Stimulated activated memory B cell treated with anti-CD40 and anti-IgM and Interleukin-4, amounts not matched to agents 10 μg/mL and 1 μg/mL and 100 μg/mL, for 72 hours (primary cell): ENCODE results near the gene WNT9A.
"Not testable (repeated sequence)": the region's sequence is repeated elsewhere in the genome, so short reads cannot be mapped to it uniquely, and the experiment has no call there.

Experiments used
- ATAC-seq: fragments of 150-1000 bp; cut with Tn5 transposase; 2 replicates; pipeline ENCODE4 v1.10.0; 2021
- H3K27ac Mint-ChIP-seq: one replicate; pipeline ENCODE4 v1.8.0; 2022; ENCODE audit warnings: mild to moderate bottlenecking, mixed read lengths
- H3K27me3 Mint-ChIP-seq: one replicate; pipeline ENCODE4 v1.8.0; 2022; ENCODE audit warnings: mixed read lengths
- H3K36me3 Mint-ChIP-seq: one replicate; pipeline ENCODE4 v1.8.0; 2022; ENCODE audit warnings: mixed read lengths
- H3K4me1 Mint-ChIP-seq: one replicate; pipeline ENCODE4 v1.8.0; 2022; ENCODE audit warnings: mixed read lengths
- H3K4me3 Mint-ChIP-seq: one replicate; pipeline ENCODE4 v1.8.0; 2022; ENCODE audit warnings: mild to moderate bottlenecking, moderate library complexity, mixed read lengths
- H3K9me3 Mint-ChIP-seq: one replicate; pipeline ENCODE4 v1.8.0; 2022; ENCODE audit warnings: mixed read lengths

The WNT9A gene

GRCh38 chr1:227914801-227915563, 32.8 kb downstream of the WNT9A start:
- Mint-ChIP-seq H3K27ac (no peak overlapping the region), H3K9me3 (no peaks in the 10 kb centered on the region), H3K27me3 (peaks cover 55% of the 10 kb centered on the region), H3K36me3 (no peaks in the 10 kb centered on the region), H3K4me1 (no peaks in the 10 kb centered on the region), H3K4me3 (no peak overlapping the region)
- ATAC-seq: no peak

DNA sequence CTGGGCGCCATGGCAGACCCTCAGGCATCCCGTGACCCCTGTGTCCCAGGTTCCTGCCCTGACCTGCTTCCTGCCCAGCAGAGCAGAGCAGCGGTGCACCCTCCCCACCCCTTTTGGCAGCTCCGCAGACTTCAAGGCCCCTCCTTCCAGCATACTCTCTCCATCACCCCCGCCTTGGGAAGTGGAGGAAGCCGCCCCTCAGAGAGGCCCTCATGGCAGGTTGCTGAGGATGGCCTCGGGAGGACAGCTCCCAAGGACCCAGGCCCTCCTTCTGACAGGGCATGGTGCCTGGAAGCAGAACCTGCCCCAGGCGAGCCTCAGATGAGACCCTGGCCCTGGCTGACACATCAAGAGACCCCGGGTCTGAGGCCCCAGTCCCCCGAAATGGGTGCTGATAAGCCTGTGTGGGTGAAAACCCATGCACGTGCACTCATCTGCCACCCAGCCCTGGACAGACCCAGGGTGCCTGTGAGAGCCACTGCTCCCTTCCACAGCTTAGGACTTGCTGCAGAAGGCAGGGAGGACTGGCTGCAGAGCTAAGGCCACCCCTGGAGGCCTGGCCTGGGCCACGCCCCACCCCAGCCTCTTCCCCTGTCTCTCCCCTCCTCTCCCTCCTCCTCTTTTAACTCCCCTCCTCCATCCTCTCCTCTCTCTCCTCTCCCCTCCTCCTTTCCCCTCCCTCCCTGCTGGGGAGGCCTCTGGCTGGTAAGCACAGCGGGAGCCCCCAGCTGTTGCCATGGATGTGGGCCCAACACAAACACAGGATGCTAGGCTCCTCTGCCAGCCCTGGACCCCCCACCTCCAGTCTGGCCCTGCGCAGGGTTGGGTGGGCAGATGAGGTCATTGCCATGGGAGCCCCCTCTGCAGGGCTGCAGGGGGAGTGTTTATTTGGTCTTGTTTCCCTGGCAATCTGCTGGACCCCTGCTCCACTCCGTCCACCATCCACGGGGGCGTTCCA, 33.7 kb downstream of the WNT9A start:
- no peaks in the 10 kb centered on the region for H3K4me1 Mint-ChIP-seq
- no peak overlapping the region for H3K4me3 Mint-ChIP-seq
- no peak overlapping the region for H3K27ac Mint-ChIP-seq
- peaks cover 3% of the 10 kb centered on the region for H3K9me3 Mint-ChIP-seq
- peaks cover 62% of the 10 kb centered on the region for H3K27me3 Mint-ChIP-seq
- no peaks in the 10 kb centered on the region for H3K36me3 Mint-ChIP-seq
- peak; percentile 17 for ATAC-seq

DNA sequence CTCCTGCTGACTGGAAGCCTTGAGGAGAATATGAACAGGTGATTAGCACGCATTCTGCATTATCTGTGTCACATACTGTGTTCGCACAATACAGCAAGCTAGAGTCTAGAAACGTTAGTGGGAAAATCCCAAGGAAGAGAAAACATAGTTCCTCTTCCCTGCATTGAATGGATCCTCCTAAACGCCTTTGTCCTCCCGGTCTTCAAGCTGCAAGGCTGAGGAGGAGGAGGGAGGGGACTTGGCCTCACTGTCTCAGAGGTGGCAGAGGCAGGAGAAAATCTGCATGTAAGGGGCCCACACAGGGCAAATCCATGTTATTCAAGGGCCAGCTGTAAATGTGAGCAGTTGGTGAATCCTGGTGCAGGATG, 34.4 kb downstream of the WNT9A start:
- H3K4me3 Mint-ChIP-seq: no peak overlapping the region
- H3K4me1 Mint-ChIP-seq: no peaks in the 10 kb centered on the region
- ATAC-seq: no peak
- no peaks in the 10 kb centered on the region for H3K36me3 Mint-ChIP-seq
- no peak overlapping the region for H3K27ac Mint-ChIP-seq
- peaks cover 67% of the 10 kb centered on the region for H3K27me3 Mint-ChIP-seq
- H3K9me3 Mint-ChIP-seq: peaks cover 3% of the 10 kb centered on the region

DNA sequence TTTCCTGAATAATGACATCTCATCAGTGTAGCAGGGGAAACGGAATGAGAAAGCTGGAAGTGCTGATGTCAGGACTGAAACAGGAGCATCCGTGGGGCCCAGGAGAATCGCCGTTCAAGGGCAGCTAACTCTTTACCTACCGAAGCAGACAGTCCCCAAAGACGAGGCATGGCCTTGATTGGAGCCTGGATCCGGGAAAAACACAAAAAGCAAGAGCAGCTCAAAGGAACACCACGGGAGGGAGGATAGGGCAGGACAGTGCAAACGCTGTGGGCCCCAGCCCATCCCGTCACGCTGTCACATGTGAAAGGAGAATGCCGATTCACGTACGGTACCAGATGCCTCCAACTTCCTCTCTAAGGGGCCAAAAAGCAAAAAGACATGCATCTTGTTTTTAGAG, 34.9 kb downstream of the WNT9A start:
- Mint-ChIP-seq H3K9me3 (peaks cover 3% of the 10 kb centered on the region), H3K27me3 (peaks cover 62% of the 10 kb centered on the region), H3K4me1 (no peaks in the 10 kb centered on the region), H3K4me3 (no peak overlapping the region), H3K27ac (no peak overlapping the region), H3K36me3 (no peaks in the 10 kb centered on the region)
- ATAC-seq: no peak

- Mint-ChIP-seq H3K27me3 (peaks cover 53% of the 10 kb centered on the region), H3K9me3 (peaks cover 3% of the 10 kb centered on the region), H3K4me1 (no peaks in the 10 kb centered on the region), H3K36me3 (no peaks in the 10 kb centered on the region), H3K4me3 (no peak overlapping the region), H3K27ac (no peak overlapping the region)
- ATAC-seq: no peak
Observed at GRCh38 chr1:227911376-227911775, 36.4 kb downstream of the WNT9A start.

GRCh38 chr1:227910511-227911153, 37.1 kb downstream of the WNT9A start:
- H3K27ac Mint-ChIP-seq: no peak overlapping the region
- peaks cover 3% of the 10 kb centered on the region for H3K9me3 Mint-ChIP-seq
- no peak for ATAC-seq
- peaks cover 56% of the 10 kb centered on the region for H3K27me3 Mint-ChIP-seq
- no peaks in the 10 kb centered on the region for H3K36me3 Mint-ChIP-seq
- no peak overlapping the region for H3K4me3 Mint-ChIP-seq
- no peaks in the 10 kb centered on the region for H3K4me1 Mint-ChIP-seq

DNA sequence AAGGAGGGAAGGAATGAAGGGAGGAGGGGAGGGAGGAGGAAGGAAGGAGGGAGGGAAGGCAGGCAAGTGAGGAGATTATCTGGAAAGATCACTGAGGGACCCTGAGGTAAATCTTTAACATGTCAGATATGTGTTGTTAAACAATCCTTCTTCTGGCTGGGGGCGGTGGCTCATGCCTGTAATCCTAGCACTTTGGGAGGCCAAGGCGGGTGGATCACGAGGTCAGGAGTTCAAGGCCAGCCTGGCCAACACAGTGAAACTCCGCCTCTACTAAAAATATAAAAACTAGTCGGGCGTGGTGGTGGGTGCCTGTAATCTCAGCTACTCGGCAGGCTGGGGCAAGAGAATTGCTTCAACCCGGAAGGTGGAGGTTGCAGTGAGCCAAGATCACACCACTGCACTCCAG, 37.8 kb downstream of the WNT9A start:
- not testable (repeated sequence) for H3K4me3 Mint-ChIP-seq, H3K36me3 Mint-ChIP-seq, ATAC-seq, H3K4me1 Mint-ChIP-seq, H3K9me3 Mint-ChIP-seq, H3K27ac Mint-ChIP-seq
- H3K27me3 Mint-ChIP-seq: peaks cover 59% of the 10 kb centered on the region

- Mint-ChIP-seq H3K27ac (no peak overlapping the region), H3K4me3 (no peak overlapping the region), H3K9me3 (peaks cover 3% of the 10 kb centered on the region), H3K4me1 (no peaks in the 10 kb centered on the region), H3K36me3 (no peaks in the 10 kb centered on the region), H3K27me3 (peaks cover 53% of the 10 kb centered on the region)
- no peak for ATAC-seq
Observed at GRCh38 chr1:227909188-227909587, 38.5 kb downstream of the WNT9A start.

DNA sequence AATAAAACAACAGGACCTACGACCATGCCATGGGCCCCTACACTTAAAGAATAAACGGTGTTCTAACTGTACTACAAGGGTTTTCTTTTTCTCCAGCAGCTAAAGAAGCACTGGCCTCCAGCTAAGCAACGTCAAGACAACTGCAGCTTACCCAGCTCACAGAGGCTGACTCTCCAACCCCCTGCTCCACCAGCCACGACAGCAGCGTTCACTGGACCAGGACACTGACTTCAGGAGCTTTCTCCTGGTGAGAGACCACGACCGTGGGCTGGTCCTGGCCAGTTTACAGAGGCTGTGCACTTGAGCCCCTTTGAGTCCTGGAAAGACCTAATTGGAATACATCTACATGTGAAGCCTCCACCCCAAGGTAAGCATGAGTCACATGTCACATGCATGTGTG, 39.4 kb downstream of the WNT9A start:
- H3K4me3 Mint-ChIP-seq: no peak overlapping the region

DNA sequence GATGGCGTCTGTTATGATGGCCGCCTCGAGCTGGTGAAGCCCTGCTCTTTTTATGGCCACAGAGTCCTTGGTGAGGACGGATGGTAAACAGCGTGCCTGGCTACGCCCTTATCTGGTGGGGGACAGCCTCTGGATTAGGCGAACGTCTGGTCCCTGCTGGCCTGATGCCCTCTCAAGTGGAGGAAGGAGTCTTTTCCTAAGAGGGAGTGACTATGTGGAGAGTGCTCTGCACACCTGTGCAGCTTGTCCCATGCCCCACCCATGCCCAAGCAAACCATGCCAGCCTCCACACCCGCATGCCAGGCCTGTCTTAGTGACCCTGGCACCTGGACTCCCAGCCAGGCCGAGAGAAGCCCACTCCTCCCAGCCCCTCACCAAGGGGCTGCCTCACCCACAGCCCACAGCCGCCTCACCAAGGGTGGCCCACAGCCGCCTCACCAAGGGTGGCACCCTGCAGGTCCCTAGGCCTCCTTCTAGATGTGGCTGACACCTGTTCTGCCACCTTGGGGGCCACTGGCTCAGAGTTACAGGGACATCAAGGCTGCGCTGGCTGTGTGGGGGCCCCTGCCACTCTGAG, 40.2 kb downstream of the WNT9A start:
- peaks cover 48% of the 10 kb centered on the region for H3K27me3 Mint-ChIP-seq
- H3K9me3 Mint-ChIP-seq: peaks cover 3% of the 10 kb centered on the region
- H3K4me1 Mint-ChIP-seq: no peaks in the 10 kb centered on the region
- no peaks in the 10 kb centered on the region for H3K36me3 Mint-ChIP-seq
- no peak overlapping the region for H3K4me3 Mint-ChIP-seq
- no peak for ATAC-seq
- H3K27ac Mint-ChIP-seq: no peak overlapping the region

More for the DNA sequence above, 39.4 kb downstream of the WNT9A start:
- Mint-ChIP-seq H3K36me3 (no peaks in the 10 kb centered on the region), H3K27ac (no peak overlapping the region), H3K9me3 (peaks cover 3% of the 10 kb centered on the region), H3K4me1 (no peaks in the 10 kb centered on the region), H3K27me3 (peaks cover 53% of the 10 kb centered on the region)
- ATAC-seq: no peak

DNA sequence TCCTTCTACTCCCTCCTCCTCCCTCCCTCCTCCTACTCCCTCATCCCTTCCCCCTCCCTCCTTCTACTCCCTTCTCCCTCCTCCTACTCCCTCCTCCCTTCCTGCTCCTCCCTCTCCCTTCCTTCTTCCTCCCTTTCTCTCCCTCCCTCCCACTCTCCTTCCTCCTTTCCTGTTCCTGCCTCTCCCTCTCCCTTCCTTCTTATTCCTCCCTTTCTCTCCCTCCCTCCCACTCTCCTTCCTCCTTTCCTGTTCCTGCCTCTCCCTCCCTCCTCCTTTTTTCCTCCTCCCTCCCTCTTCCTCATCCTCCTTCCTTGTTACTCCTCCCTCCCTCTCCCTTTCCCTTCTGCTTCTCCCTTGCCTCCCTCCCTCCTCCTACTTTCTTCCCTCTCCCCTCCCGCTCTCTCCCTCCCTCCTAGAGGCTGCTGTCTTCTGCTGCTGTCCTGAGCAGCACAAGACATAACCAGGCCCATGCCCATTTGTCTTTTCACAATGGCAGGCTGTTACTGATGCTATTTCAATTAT, 41.1 kb downstream of the WNT9A start:
- H3K36me3 Mint-ChIP-seq: no peaks in the 10 kb centered on the region
- H3K27ac Mint-ChIP-seq: no peak overlapping the region
- ATAC-seq: no peak
- H3K9me3 Mint-ChIP-seq: peaks cover 3% of the 10 kb centered on the region
- no peaks in the 10 kb centered on the region for H3K4me1 Mint-ChIP-seq
- no peak overlapping the region for H3K4me3 Mint-ChIP-seq
- H3K27me3 Mint-ChIP-seq: peaks cover 39% of the 10 kb centered on the region

GRCh38 chr1:227905573-227906487, 41.9 kb downstream of the WNT9A start:
- no peaks in the 10 kb centered on the region for H3K36me3 Mint-ChIP-seq
- H3K27me3 Mint-ChIP-seq: peaks cover 31% of the 10 kb centered on the region
- H3K4me1 Mint-ChIP-seq: no peaks in the 10 kb centered on the region
- no peak overlapping the region for H3K4me3 Mint-ChIP-seq
- ATAC-seq: no peak
- no peak overlapping the region for H3K27ac Mint-ChIP-seq
- peaks cover 3% of the 10 kb centered on the region for H3K9me3 Mint-ChIP-seq

DNA sequence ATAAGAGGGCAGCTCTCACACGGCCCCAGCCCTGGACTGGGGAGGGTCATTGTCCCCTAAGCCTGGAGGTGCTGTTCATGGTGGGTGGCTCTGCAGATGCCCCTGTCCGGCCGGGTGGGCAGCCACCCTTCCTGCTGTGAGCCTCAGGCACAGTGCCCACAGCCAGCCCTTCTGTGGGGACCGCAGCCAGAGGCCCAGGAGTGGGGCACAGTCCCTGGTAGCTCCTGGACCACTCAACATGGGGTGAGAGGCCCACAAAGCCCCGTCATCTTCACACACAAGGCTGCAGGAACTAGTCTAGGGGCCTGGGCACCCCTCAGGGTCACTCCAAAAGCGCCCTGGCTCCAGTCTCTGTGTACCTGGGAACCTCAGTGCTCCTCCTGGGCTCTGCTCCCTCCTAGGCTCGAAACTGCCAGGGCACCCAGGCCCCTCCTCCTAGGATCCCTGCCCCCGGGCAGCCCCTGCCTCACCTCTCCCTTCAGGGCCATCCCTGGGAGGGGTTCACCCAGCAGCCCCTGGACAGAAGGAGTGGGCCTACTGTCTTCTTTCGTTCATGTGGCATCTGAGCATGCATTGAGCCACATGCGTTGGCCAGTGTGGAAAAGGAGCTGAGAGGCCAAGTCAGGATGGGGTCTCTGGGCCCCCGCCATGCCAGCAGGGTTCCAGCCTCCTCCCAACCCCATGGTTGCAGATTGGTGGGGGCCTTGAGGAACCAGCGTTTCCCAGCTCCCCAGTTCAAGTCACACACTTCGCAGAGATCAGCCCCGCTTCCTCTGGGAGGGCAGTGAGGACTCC, 43.0 kb downstream of the WNT9A start:
- no peak overlapping the region for H3K4me3 Mint-ChIP-seq
- H3K4me1 Mint-ChIP-seq: no peaks in the 10 kb centered on the region
- peaks cover 3% of the 10 kb centered on the region for H3K9me3 Mint-ChIP-seq
- no peak overlapping the region for H3K27ac Mint-ChIP-seq
- ATAC-seq: no peak
- H3K27me3 Mint-ChIP-seq: peaks cover 25% of the 10 kb centered on the region
- H3K36me3 Mint-ChIP-seq: no peaks in the 10 kb centered on the region
